HCT116 (cell line): ENCODE data around the gene SLIT1.

Source experiments
- ATF3 ChIP-seq: IDR thresholded peaks from 2 replicates; pipeline ENCODE4 v1.6.1; 2012
- CEBPB ChIP-seq: IDR thresholded peaks from 2 replicates; pipeline ENCODE4 v1.6.1; 2012; ENCODE audit warnings: low read depth
- CTCF ChIP-seq, 3 experiments: fragments of 200-600 bp in 1 of 3; sonication (generic) in 1 of 3; IDR thresholded peaks in 2 of 3; conservative IDR thresholded peaks in 1 of 3; 2 replicates each; pipeline ENCODE4 v1.5.1; 2012 to 2017; ENCODE audit warnings: low read depth in 2 of 3, low read length in 2 of 3, antibody characterized with exemption in 1 of 3, borderline replicate concordance in 1 of 3, control low read depth in 1 of 3, mild to moderate bottlenecking in 1 of 3, mixed read lengths in 1 of 3, mixed run types in 1 of 3, moderate library complexity in 1 of 3; ENCODE audit not compliant: insufficient read depth in 1 of 3
- EZH2 ChIP-seq: fragments of 200-600 bp; sonication (generic); IDR thresholded peaks from 2 replicates; pipeline ENCODE4 v1.6.1; 2017; ENCODE audit warnings: antibody characterized with exemption, mixed run types
- POLR2A ChIP-seq: IDR thresholded peaks from 2 replicates; pipeline ENCODE4 v1.7.0; 2011; ENCODE audit warnings: borderline replicate concordance; ENCODE audit not compliant: insufficient read depth, insufficient read length; ENCODE audit errors: extremely low read depth
- SRF ChIP-seq: IDR thresholded peaks from 2 replicates; pipeline ENCODE4 v1.6.1; 2012; ENCODE audit warnings: low read depth
- ZBTB33 ChIP-seq: IDR thresholded peaks from 2 replicates; pipeline ENCODE4 v1.6.1; 2011; ENCODE audit warnings: mild to moderate bottlenecking, low read length, moderate library complexity; ENCODE audit not compliant: insufficient replicate concordance; ENCODE audit errors: extremely low read depth
- ZNF274 ChIP-seq: fragments of 200-500 bp; sonication (Bioruptor generic); IDR thresholded peaks from 2 replicates; pipeline ENCODE4 v1.6.1; 2014; ENCODE audit warnings: mild to moderate bottlenecking, low read depth, low read length, inconsistent platforms

- TF ChIP-seq POLR2A (no peak), ZBTB33 (no peak), EZH2 (no peak), CEBPB (no peak), CTCF (IDR thresholded peaks at IDR 0.05 in 2 of 3, conservative IDR thresholded peaks at IDR 0.05 in 1 of 3; ENCODE audit: borderline replicate concordance in 1 of 3, insufficient read depth in 1 of 3, low read depth in 2 of 3, low read length in 2 of 3) (no peak), SRF (no peak), ZNF274 (no peak), ATF3 (no peak)
These were observed 129.6 kb downstream of the SLIT1 start for GRCh38 chr10:97056003-97056630.
